GM12865 (cell line): Measurements from ENCODE around the gene CRYGC.
"Not testable (repeated sequence)": the region's sequence is repeated elsewhere in the genome, so short reads cannot be mapped to it uniquely, and the experiment has no call there.

Experiments
- DNase-seq: peaks from one replicate; pipeline ENCODE4 v3.0.0; 2010; ENCODE audit warnings: low read depth
- H3K4me3 ChIP-seq: 2 replicates; pipeline ENCODE4 v1.5.1; 2011; ENCODE audit warnings: mild to moderate bottlenecking, low read depth, low read length, control low read depth
- TF ChIP-seq, protein P1 (sequence below): IDR thresholded peaks from 2 replicates; pipeline ENCODE4 v1.5.1; 2011; ENCODE audit warnings: low read length, control low read depth, low read depth, inconsistent platforms; ENCODE audit not compliant: insufficient read depth; ENCODE audit errors: missing control alignments

CRYGC gene

DNA sequence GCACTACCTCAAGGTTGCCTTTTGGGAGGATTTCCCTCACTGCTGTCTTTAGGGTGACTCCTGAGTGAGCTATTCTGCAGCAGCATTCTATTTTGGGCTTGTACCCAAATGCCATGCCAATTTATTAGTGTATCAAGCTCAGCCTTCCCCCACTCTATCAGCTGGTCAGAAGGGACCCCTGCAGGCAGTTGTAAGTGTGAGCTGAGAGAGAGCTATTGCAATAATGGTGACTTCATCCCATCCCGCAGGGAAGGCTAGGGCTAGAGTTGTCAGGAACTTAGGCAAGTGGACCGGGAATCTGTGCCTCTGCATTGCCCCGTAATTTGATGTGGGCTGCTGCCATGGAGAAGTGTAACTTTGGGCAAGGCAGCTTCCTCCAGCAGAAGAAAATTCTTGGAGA is 18.1 kb upstream of the CRYGC start:
- TF ChIP-seq, protein P1, sequence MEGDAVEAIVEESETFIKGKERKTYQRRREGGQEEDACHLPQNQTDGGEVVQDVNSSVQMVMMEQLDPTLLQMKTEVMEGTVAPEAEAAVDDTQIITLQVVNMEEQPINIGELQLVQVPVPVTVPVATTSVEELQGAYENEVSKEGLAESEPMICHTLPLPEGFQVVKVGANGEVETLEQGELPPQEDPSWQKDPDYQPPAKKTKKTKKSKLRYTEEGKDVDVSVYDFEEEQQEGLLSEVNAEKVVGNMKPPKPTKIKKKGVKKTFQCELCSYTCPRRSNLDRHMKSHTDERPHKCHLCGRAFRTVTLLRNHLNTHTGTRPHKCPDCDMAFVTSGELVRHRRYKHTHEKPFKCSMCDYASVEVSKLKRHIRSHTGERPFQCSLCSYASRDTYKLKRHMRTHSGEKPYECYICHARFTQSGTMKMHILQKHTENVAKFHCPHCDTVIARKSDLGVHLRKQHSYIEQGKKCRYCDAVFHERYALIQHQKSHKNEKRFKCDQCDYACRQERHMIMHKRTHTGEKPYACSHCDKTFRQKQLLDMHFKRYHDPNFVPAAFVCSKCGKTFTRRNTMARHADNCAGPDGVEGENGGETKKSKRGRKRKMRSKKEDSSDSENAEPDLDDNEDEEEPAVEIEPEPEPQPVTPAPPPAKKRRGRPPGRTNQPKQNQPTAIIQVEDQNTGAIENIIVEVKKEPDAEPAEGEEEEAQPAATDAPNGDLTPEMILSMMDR, result no peak
- DNase-seq, result no peak
- H3K4me3 ChIP-seq, result no peak overlapping the region

DNA sequence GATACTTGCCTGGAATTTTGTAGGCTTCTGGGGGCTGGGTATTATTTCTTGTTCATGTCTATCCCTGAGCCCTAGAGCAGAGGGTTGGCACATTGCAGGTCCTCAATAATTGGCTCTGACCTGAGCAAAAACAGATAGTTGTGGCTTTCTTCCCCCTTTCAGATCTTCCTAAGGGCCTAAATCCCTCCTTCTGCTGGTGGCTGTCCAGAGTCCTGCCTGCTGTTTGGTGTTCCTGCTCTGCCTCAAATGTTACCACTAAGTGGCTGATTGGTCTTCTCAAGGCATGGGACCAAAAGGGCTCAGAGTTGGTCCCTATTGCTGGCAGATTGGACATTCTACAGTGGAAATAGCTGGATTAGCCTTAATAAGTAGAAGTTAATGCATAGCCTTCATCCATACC is 17.4 kb upstream of the CRYGC start:
- no peak for DNase-seq
- H3K4me3 ChIP-seq, result no peak overlapping the region
- TF ChIP-seq, protein P1, result no peak

DNA sequence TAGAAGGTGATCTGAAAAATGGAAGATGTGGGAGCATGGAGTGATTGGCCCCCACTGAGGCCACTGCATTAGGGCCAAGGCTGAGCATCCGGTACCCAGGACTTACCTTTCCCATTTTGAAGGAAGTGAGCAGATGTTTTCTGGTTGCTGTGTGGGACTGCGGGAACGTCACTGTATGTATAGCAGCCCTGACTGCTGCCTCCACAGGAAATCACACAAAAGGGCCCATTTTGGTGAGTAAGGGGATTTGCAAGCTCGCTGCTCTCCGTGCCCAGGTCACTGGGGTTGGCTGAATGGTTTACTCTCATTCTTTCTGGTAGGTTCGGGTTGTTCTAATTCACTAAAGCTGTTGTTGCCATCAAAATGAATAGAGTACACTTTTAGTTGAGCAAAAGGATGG is 16.4 kb upstream of the CRYGC start, which contains the start of gene CRYGB:
Gene CRYGB (minus strand): TSS at position 153 of the 400 bp plus-strand sequence. CDS start 38 bp downstream, at position 115.
- no peak for DNase-seq
- TF ChIP-seq, protein P1, result no peak
- H3K4me3 ChIP-seq, result no peak within 1 kb of the TSS

DNA sequence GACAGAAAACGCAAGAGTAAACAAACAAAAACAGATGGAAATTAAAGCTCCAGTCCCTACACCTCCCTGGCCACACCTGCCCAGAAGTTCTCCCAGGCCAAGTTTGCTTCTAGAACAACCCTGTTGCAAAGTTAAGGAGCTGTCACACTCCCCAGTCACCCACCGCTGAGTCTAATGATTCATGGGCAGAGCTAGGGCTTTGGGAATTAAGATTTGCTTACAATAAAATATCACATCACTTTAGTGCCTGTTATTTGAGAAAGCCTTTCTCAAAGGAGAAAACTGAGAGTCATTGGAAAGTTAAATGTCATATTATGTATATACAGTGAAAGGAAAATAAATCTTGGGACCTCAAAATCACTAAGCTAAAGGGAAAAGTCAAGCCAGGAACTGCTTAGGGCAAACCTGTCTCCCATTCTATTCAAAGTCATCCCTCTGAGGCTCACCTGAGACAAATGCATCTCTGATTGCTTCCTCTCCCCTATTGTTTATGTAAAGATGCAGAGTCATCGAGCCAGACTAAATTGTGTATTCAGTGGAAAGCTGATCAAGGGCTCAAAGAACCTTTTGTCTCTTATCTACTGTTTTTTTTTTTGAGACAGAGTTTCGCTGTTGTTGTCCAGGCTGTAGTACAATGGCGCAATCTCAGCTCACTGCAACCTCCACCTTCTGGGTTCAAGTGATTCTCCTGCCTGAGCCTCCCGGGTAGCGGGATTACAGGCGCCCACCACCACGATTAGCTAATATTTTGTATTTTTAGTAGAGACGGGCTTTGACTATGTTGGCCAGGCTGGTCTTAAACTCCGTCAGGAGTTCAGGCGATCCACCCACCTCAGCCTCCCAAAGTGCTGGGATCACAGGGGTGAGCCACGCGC is 13.5 kb upstream of the CRYGC start:
- TF ChIP-seq, protein P1, result no peak
- no peak for DNase-seq
- H3K4me3 ChIP-seq, result no peak overlapping the region

DNA sequence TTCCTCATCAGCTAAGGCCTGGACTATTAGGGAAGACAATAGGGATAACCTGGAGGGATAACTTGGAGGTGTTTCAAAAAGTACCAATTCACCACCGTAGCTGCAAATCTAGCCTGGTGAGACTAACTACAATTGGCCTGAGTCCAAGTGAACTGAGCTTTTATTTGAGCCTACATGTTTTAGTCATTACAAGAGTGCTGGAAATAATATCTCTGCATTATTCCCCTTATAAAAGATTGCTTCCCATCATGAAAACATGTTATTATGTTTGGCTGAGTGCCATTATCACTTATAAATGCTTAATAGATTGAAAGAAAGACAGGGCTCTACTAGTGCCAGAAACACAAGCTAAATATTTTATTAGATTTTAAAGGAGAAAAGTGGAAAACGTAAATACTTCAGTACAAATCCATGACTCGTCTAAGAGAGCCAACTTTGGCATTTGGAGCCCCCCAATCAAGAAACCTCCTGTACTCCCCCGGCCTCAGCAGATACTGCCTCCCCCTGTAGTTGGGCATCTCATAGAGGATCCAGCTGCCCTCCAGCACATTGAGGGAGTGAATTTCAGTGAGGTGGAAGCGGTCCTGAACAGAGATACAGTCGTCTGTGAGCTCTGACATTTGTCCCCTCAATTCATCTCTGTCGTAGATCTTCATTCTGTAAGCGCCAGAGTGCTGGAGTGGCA is 12.8 kb upstream of the CRYGC start:
- TF ChIP-seq, protein P1, result no peak
- H3K4me3 ChIP-seq, result no peak overlapping the region
- no peak for DNase-seq

DNA sequence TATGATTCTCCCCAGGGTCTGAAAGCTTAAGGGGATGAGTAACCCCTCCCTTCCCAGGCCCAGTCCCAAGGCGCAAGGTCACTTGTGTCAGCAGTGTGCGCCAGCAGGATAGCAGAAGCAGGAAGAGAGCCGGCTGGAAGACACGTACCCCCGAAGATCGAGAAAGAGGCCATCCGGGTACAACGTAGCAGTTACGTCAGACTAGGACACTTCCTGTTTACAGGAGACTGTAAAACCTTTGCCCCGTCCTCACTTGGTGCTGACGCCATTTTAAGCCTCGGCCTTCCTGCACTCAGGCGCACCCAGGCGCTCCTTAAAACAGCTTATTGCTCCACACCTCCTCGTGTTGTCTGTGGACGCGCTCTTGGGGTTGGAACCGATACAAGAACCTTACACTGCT is 9.8 kb upstream of the CRYGC start:
- DNase-seq, result no peak
- no peak overlapping the region for H3K4me3 ChIP-seq
- TF ChIP-seq, protein P1, result no peak

DNA sequence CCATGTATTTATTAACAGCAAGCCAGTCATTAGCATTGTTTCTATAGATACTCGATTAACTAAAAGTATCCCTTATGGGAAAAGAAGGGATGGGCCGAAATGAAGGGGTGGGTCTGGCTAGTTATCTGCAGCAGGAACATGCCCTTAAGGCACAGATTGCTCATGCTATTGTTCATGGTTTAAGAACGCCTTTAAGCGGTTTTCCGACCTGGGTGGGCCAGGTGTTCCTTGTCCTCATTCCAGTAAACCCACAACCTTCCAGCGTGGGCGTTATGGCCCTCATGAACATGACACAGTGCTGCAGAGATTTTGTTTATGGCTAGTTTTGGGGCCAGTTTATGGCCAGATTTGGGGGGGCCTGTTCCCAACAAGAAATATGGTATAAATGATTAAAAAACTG is 8.7 kb upstream of the CRYGC start:
- DNase-seq, H3K4me3 ChIP-seq: not testable (repeated sequence)
